ENCODE measurements around the gene KRT79.

DNA sequence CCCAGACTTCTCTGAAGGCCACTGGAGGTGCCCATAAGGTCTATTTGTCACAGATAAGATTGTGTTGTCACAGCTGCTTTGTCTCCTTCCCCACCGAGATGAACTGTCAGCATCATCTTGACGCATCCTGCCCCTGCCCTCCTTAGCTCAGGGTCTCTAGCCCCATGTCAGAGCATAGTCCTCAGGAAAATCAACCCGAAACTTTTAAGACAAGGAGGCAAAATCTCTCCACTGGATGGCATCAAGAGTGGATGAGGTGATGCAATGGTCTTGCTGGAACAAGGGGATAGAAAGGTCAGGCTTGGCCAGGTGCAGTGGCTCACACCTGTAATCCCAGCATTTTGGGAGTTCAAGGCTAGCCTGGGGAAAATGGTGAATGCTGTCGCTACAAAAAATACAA, 8.2 kb downstream of the KRT79 start:
- TF ChIP-seq, protein P1, sequence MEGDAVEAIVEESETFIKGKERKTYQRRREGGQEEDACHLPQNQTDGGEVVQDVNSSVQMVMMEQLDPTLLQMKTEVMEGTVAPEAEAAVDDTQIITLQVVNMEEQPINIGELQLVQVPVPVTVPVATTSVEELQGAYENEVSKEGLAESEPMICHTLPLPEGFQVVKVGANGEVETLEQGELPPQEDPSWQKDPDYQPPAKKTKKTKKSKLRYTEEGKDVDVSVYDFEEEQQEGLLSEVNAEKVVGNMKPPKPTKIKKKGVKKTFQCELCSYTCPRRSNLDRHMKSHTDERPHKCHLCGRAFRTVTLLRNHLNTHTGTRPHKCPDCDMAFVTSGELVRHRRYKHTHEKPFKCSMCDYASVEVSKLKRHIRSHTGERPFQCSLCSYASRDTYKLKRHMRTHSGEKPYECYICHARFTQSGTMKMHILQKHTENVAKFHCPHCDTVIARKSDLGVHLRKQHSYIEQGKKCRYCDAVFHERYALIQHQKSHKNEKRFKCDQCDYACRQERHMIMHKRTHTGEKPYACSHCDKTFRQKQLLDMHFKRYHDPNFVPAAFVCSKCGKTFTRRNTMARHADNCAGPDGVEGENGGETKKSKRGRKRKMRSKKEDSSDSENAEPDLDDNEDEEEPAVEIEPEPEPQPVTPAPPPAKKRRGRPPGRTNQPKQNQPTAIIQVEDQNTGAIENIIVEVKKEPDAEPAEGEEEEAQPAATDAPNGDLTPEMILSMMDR (IDR thresholded peaks at IDR 0.05), result no peak
- no peak for TF ChIP-seq POLR2A (IDR thresholded peaks at IDR 0.05)
